Posterior vena cava (tissue), 2 donors: ENCODE results near the gene TMEM19. TPM values are rescaled to one million over a fixed set of nuclear protein-coding genes. Genes with fewer than 3 reads are reported as not detected.

Source experiments
- DNase-seq: peaks from one replicate; pipeline ENCODE4 v3.0.0-alpha.2; 2020; ENCODE audit warnings: low spot score
- intact Hi-C, 2 donors: fragments of 100-400 bp; cut with DNase I; formaldehyde crosslinking; loops; one replicate each; pipeline versions ENCODE4 v1.14.1 to v1.14.2; 2022 to 2023
- total RNA-seq, 2 donors: library from RNA; stranded (reverse); fragmentation: NEBNext Ultra II Directional; extraction: Animal tissue kit (Norgen Biotek cat#: 25700); gene quantifications; one replicate each; pipeline ENCODE4 v1.2.1, GENCODE V29; 2021
- donor health status: DM: yes; HTN: yes; CAD: no.
- donor health status: DM: yes; HTN: yes; CAD: no.

The TMEM19 gene
- total RNA-seq, 2 donors from 2014 or later: 12.9 to 14.1 TPM

GRCh38 chr12:71702590-71702989 is 16.7 kb downstream of the TMEM19 start:
- no peak for DNase-seq
- intact Hi-C loops: no loop called here

GRCh38 chr12:71703206-71703605 is 17.3 kb downstream of the TMEM19 start:
- intact Hi-C loops: no loop called here
- no peak for DNase-seq

GRCh38 chr12:71704920-71705319 is 19.0 kb downstream of the TMEM19 start:
- intact Hi-C loops: no loop called here
- DNase-seq: no peak

GRCh38 chr12:71708658-71709057 is 22.8 kb downstream of the TMEM19 start:
- no peak for DNase-seq
- intact Hi-C loops: no loop called here

GRCh38 chr12:71710276-71711125 is 24.6 kb downstream of the TMEM19 start:
- DNase-seq: no peak
- intact Hi-C loops: no loop called here

GRCh38 chr12:71718611-71719010 is 32.7 kb downstream of the TMEM19 start:
- intact Hi-C loops: no loop called here
- DNase-seq: no peak

GRCh38 chr12:71719647-71720370 is 33.9 kb downstream of the TMEM19 start:
- intact Hi-C loops: no loop called here
- no peak for DNase-seq

- no peak for DNase-seq
- intact Hi-C loops: no loop called here
Observed at GRCh38 chr12:71721783-71722505, 36.1 kb downstream of the TMEM19 start.

GRCh38 chr12:71725011-71725410 is 39.1 kb downstream of the TMEM19 start:
- intact Hi-C loops: no loop called here

GRCh38 chr12:71726548-71726947 is 40.7 kb downstream of the TMEM19 start:
- intact Hi-C loops: no loop called here

More at GRCh38 chr12:71725011-71725410, 39.1 kb downstream of the TMEM19 start:
- DNase-seq: no peak

GRCh38 chr12:71727958-71728357 is 42.1 kb downstream of the TMEM19 start:
- intact Hi-C loops: no loop called here
- DNase-seq: no peak

More at GRCh38 chr12:71726548-71726947, 40.7 kb downstream of the TMEM19 start:
- no peak for DNase-seq

- DNase-seq: no peak
- intact Hi-C loops: no loop called here
Observed at GRCh38 chr12:71730936-71731335, 45.1 kb downstream of the TMEM19 start.

GRCh38 chr12:71731439-71732356 is 45.8 kb downstream of the TMEM19 start:
- no peak for DNase-seq
- intact Hi-C loops: no loop called here

- intact Hi-C loops: no loop called here
- no peak for DNase-seq
Observed at GRCh38 chr12:71732357-71732712, 46.5 kb downstream of the TMEM19 start.

- intact Hi-C loops: no loop called here
- no peak for DNase-seq
Observed at GRCh38 chr12:71737197-71737596, 51.3 kb downstream of the TMEM19 start.

- DNase-seq: no peak
- intact Hi-C loops: no loop called here
Observed at GRCh38 chr12:71742998-71743397, 57.1 kb downstream of the TMEM19 start.

- no peak for DNase-seq
- intact Hi-C loops: no loop called here
Observed at GRCh38 chr12:71744522-71745300, 58.8 kb downstream of the TMEM19 start.

GRCh38 chr12:71746974-71747611 is 61.2 kb downstream of the TMEM19 start:
- intact Hi-C loops: no loop called here

More at GRCh38 chr12:71746974-71747611, 61.2 kb downstream of the TMEM19 start:
- no peak for DNase-seq
